ENCODE measurements around the gene KLHDC4.
"Not testable (repeated sequence)": the region's sequence is repeated elsewhere in the genome, so short reads cannot be mapped to it uniquely, and the experiment has no call there.

Gene KLHDC4

GRCh38 chr16:87688876-87689815, 76.6 kb downstream of the KLHDC4 start:
- FAIRE-seq (no peak), DNase-seq (ENCODE audit: extremely low spot score, insufficient read length, low read depth) (no peak)

GRCh38 chr16:87687998-87688529, 77.7 kb downstream of the KLHDC4 start:
- no peak for FAIRE-seq
- no peak for DNase-seq (ENCODE audit: extremely low spot score, insufficient read length, low read depth)

GRCh38 chr16:87687126-87687910, 78.5 kb downstream of the KLHDC4 start:
- FAIRE-seq (no peak), DNase-seq (ENCODE audit: extremely low spot score, insufficient read length, low read depth) (no peak)

- FAIRE-seq (no peak), DNase-seq (ENCODE audit: extremely low spot score, insufficient read length, low read depth) (no peak)
Observed at GRCh38 chr16:87686697-87687096, 79.1 kb downstream of the KLHDC4 start.

- no peak for FAIRE-seq
- no peak for DNase-seq (ENCODE audit: extremely low spot score, insufficient read length, low read depth)
Observed at GRCh38 chr16:87685766-87686165, 80.0 kb downstream of the KLHDC4 start.

- FAIRE-seq: no peak
Observed at GRCh38 chr16:87685405-87685755, 80.4 kb downstream of the KLHDC4 start.

GRCh38 chr16:87684711-87685404, 80.9 kb downstream of the KLHDC4 start:
- FAIRE-seq (no peak), DNase-seq (ENCODE audit: extremely low spot score, insufficient read length, low read depth) (no peak)

More at GRCh38 chr16:87685405-87685755, 80.4 kb downstream of the KLHDC4 start:
- DNase-seq (ENCODE audit: extremely low spot score, insufficient read length, low read depth): no peak

GRCh38 chr16:87684106-87684677, 81.6 kb downstream of the KLHDC4 start:
- FAIRE-seq: no peak

GRCh38 chr16:87682852-87683399, 82.9 kb downstream of the KLHDC4 start:
- DNase-seq (ENCODE audit: extremely low spot score, insufficient read length, low read depth) (no peak), FAIRE-seq (no peak)

More at GRCh38 chr16:87684106-87684677, 81.6 kb downstream of the KLHDC4 start:
- DNase-seq (ENCODE audit: extremely low spot score, insufficient read length, low read depth): no peak

- DNase-seq (ENCODE audit: extremely low spot score, insufficient read length, low read depth) (no peak), FAIRE-seq (no peak)
Observed at GRCh38 chr16:87681981-87682570, 83.7 kb downstream of the KLHDC4 start.

- not testable (repeated sequence) for FAIRE-seq; DNase-seq (ENCODE audit: extremely low spot score, insufficient read length, low read depth)
Observed at GRCh38 chr16:87681051-87681602, 84.7 kb downstream of the KLHDC4 start.

GRCh38 chr16:87680272-87680644, 85.5 kb downstream of the KLHDC4 start:
- FAIRE-seq: no peak
- no peak for DNase-seq (ENCODE audit: extremely low spot score, insufficient read length, low read depth)

GRCh38 chr16:87679593-87680271, 86.1 kb downstream of the KLHDC4 start:
- FAIRE-seq: no peak
- DNase-seq (ENCODE audit: extremely low spot score, insufficient read length, low read depth): no peak

- DNase-seq (ENCODE audit: extremely low spot score, insufficient read length, low read depth) (no peak), FAIRE-seq (no peak)
Observed at GRCh38 chr16:87678618-87679017, 87.2 kb downstream of the KLHDC4 start.

GRCh38 chr16:87677830-87678229, 88.0 kb downstream of the KLHDC4 start:
- DNase-seq (ENCODE audit: extremely low spot score, insufficient read length, low read depth) (no peak), FAIRE-seq (no peak)

- no peak for FAIRE-seq
- no peak for DNase-seq (ENCODE audit: extremely low spot score, insufficient read length, low read depth)
Observed at GRCh38 chr16:87675111-87675719, 90.6 kb downstream of the KLHDC4 start.

GRCh38 chr16:87674419-87674818, 91.4 kb downstream of the KLHDC4 start:
- FAIRE-seq (no peak), DNase-seq (ENCODE audit: extremely low spot score, insufficient read length, low read depth) (no peak)

GRCh38 chr16:87671715-87672270, 94.0 kb downstream of the KLHDC4 start:
- DNase-seq (ENCODE audit: extremely low spot score, insufficient read length, low read depth): no peak
- FAIRE-seq: no peak
